GM13976 (cell line): Measurements from ENCODE around the gene SLC8A1.

Source experiments
- DNase-seq: peaks from one replicate; pipeline ENCODE4 v3.0.0; 2012; ENCODE audit warnings: low spot score
- CTCF ChIP-seq: IDR thresholded peaks from 2 replicates; pipeline ENCODE4 v1.5.1; 2012; ENCODE audit warnings: borderline replicate concordance, mild to moderate bottlenecking; ENCODE audit not compliant: insufficient read depth; ENCODE audit errors: extremely low read depth, missing control alignments, control extremely low read depth
- in situ Hi-C: fragments of 300-500 bp; cut with MboI; formaldehyde crosslinking; loops from one replicate; pipeline ENCODE4 v1.12.0; 2022; ENCODE audit warnings: low sequenced_read_pairs, mixed read lengths, inconsistent platforms; ENCODE audit not compliant: unreplicated experiment

SLC8A1 gene

GRCh38 chr2:40477361-40477760 is 25.5 kb upstream of the SLC8A1 start:
- DNase-seq, result no peak
- TF ChIP-seq CTCF, result no peak
- in situ Hi-C loops, result no loop called here

GRCh38 chr2:40476436-40476835 is 24.5 kb upstream of the SLC8A1 start:
- in situ Hi-C loops, result no loop called here
- DNase-seq, result no peak
- TF ChIP-seq CTCF, result no peak

GRCh38 chr2:40474306-40474705 is 22.4 kb upstream of the SLC8A1 start:
- in situ Hi-C loops, result no loop called here
- DNase-seq, result no peak

GRCh38 chr2:40471866-40472265 is 20.0 kb upstream of the SLC8A1 start:
- no peak for TF ChIP-seq CTCF
- DNase-seq, result no peak
- in situ Hi-C loops, result no loop called here

More at GRCh38 chr2:40474306-40474705, 22.4 kb upstream of the SLC8A1 start:
- TF ChIP-seq CTCF, result no peak

GRCh38 chr2:40470822-40471813 is 19.2 kb upstream of the SLC8A1 start:
- in situ Hi-C loops, result no loop called here
- no peak for DNase-seq
- TF ChIP-seq CTCF, result no peak

- DNase-seq, result no peak
- in situ Hi-C loops, result no loop called here
- no peak for TF ChIP-seq CTCF
Measured at GRCh38 chr2:40466935-40467572, 15.2 kb upstream of the SLC8A1 start.
